ENCODE results near the gene MAPK1.
"Not testable (repeated sequence)": the region's sequence is repeated elsewhere in the genome, so short reads cannot be mapped to it uniquely, and the experiment has no call there.

Gene MAPK1

DNA sequence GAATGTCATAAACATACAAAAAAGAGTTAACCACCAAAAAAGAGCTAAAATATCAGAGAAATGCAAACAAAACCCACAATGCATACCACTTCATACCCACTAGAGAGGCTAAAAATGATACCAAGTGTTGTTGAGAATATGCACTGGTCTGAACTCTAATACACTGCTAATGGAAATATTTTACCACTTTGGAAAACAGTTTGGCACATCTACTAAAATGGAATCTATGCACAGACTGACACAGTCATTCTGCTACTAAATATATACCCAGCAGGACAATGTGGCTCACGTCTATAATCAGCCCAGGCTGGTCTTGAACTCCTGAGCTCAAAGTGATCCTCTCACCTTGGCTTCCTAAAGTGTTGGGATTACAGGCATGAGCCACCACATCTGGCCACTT, 18.0 kb downstream of the MAPK1 start:
- TF ChIP-seq CSDC2 (CRISPR knock-in tag; IDR thresholded peaks at IDR 0.05) (no peak), ZNF70 (CRISPR knock-in tag; IDR thresholded peaks at IDR 0.05) (no peak), PPARA (CRISPR knock-in tag; IDR thresholded peaks at IDR 0.05; ENCODE audit: borderline replicate concordance) (no peak), BACH2 (CRISPR knock-in tag; IDR thresholded peaks at IDR 0.05; ENCODE audit: borderline replicate concordance) (no peak), ZC3H10 (CRISPR knock-in tag; IDR thresholded peaks at IDR 0.05) (no peak), ARNTL (CRISPR knock-in tag; IDR thresholded peaks at IDR 0.05; ENCODE audit: borderline replicate concordance, low read depth) (no peak), OSR1 (CRISPR knock-in tag; IDR thresholded peaks at IDR 0.05) (no peak), ZNF565 (CRISPR knock-in tag; conservative IDR thresholded peaks at IDR 0.05; ENCODE audit: low read depth) (no peak), TOX (CRISPR knock-in tag; IDR thresholded peaks at IDR 0.05; ENCODE audit: borderline replicate concordance) (no peak), GLIS3 (CRISPR knock-in tag; IDR thresholded peaks at IDR 0.05) (no peak), POU6F1 (CRISPR knock-in tag; IDR thresholded peaks at IDR 0.05; ENCODE audit: borderline replicate concordance, low read depth) (no peak), TSHZ2 (CRISPR knock-in tag; IDR thresholded peaks at IDR 0.05) (no peak), SNAI2 (CRISPR knock-in tag; IDR thresholded peaks at IDR 0.05) (no peak), ZFP3 (CRISPR knock-in tag; IDR thresholded peaks at IDR 0.05) (no peak)
- TF ChIP-seq, protein P1, sequence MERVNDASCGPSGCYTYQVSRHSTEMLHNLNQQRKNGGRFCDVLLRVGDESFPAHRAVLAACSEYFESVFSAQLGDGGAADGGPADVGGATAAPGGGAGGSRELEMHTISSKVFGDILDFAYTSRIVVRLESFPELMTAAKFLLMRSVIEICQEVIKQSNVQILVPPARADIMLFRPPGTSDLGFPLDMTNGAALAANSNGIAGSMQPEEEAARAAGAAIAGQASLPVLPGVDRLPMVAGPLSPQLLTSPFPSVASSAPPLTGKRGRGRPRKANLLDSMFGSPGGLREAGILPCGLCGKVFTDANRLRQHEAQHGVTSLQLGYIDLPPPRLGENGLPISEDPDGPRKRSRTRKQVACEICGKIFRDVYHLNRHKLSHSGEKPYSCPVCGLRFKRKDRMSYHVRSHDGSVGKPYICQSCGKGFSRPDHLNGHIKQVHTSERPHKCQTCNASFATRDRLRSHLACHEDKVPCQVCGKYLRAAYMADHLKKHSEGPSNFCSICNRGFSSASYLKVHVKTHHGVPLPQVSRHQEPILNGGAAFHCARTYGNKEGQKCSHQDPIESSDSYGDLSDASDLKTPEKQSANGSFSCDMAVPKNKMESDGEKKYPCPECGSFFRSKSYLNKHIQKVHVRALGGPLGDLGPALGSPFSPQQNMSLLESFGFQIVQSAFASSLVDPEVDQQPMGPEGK (CRISPR knock-in tag; IDR thresholded peaks at IDR 0.05; ENCODE audit: borderline replicate concordance), result no peak
- TF ChIP-seq, protein P2, sequence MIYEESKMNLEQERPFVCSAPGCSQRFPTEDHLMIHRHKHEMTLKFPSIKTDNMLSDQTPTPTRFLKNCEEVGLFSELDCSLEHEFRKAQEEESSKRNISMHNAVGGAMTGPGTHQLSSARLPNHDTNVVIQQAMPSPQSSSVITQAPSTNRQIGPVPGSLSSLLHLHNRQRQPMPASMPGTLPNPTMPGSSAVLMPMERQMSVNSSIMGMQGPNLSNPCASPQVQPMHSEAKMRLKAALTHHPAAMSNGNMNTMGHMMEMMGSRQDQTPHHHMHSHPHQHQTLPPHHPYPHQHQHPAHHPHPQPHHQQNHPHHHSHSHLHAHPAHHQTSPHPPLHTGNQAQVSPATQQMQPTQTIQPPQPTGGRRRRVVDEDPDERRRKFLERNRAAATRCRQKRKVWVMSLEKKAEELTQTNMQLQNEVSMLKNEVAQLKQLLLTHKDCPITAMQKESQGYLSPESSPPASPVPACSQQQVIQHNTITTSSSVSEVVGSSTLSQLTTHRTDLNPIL (CRISPR knock-in tag; IDR thresholded peaks at IDR 0.05; ENCODE audit: low read depth), result no peak
- ATAC-seq, result no peak

GRCh38 chr22:21848057-21848456, 19.4 kb downstream of the MAPK1 start:
- not testable (repeated sequence) for ATAC-seq

DNA sequence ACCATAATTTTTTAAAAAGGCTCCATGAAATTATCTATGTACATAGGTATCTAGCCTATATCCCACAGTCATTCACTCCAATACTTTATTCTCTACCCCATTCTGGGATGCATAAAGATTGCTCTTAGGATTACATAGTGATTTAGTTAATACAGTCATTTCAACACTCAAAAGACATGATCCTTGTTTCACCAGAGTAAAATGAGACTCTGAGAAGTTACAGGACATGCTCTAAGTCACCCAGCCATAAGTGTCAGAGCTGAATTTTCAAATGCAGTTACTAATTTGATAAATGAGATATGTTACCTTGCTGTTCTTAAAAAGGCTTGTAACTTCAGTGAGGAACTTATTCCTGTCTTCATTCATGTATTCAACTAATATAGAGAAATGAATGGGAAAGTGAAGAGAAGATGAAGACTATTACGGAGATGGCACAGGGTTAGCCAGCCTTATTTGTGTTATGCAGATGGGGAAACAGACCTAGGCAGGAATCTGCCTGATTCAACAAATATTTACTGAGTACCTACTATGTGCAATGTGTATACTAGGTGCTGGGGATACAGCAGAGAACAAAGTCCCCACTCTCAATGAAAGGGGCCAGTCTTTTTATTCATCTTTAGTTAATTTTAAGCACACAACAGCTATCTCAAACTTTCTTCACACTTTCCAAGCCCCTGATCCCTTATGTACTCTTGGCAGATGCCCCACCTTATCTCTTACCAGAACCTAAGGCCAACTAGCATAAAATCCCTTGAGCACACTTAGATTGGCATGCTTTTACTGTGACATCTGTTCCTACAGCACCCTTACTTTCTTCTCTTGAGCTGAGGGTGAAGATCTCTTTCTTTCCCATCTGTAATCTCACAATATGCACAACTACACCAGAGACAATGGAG, 21.6 kb downstream of the MAPK1 start:
- no peak for ATAC-seq
- TF ChIP-seq GLIS3 (CRISPR knock-in tag; IDR thresholded peaks at IDR 0.05) (no peak), TSHZ2 (CRISPR knock-in tag; IDR thresholded peaks at IDR 0.05) (no peak), POU6F1 (CRISPR knock-in tag; IDR thresholded peaks at IDR 0.05; ENCODE audit: borderline replicate concordance, low read depth) (no peak), ZFP3 (CRISPR knock-in tag; IDR thresholded peaks at IDR 0.05) (no peak), RARB (CRISPR knock-in tag; IDR thresholded peaks at IDR 0.05) (no peak), SNAI2 (CRISPR knock-in tag; IDR thresholded peaks at IDR 0.05) (no peak), TOX (CRISPR knock-in tag; IDR thresholded peaks at IDR 0.05; ENCODE audit: borderline replicate concordance) (no peak), ZNF8 (CRISPR knock-in tag; IDR thresholded peaks at IDR 0.05) (no peak), ZC3H10 (CRISPR knock-in tag; IDR thresholded peaks at IDR 0.05) (no peak), CSDC2 (CRISPR knock-in tag; IDR thresholded peaks at IDR 0.05) (no peak), OSR1 (CRISPR knock-in tag; IDR thresholded peaks at IDR 0.05) (no peak), PPARA (CRISPR knock-in tag; IDR thresholded peaks at IDR 0.05; ENCODE audit: borderline replicate concordance) (no peak), ISL1 (CRISPR knock-in tag; IDR thresholded peaks at IDR 0.05) (no peak)
- TF ChIP-seq, protein P1 (CRISPR knock-in tag; IDR thresholded peaks at IDR 0.05; ENCODE audit: borderline replicate concordance), result no peak

Measured in SK-N-SH treated with all-trans-retinoic acid at 6 μM for 48 hours (cell line).